ENCODE measurements around the gene RINT1.
"Not testable (repeated sequence)": the region's sequence is repeated elsewhere in the genome, so short reads cannot be mapped to it uniquely, and the experiment has no call there.

Gene RINT1

DNA sequence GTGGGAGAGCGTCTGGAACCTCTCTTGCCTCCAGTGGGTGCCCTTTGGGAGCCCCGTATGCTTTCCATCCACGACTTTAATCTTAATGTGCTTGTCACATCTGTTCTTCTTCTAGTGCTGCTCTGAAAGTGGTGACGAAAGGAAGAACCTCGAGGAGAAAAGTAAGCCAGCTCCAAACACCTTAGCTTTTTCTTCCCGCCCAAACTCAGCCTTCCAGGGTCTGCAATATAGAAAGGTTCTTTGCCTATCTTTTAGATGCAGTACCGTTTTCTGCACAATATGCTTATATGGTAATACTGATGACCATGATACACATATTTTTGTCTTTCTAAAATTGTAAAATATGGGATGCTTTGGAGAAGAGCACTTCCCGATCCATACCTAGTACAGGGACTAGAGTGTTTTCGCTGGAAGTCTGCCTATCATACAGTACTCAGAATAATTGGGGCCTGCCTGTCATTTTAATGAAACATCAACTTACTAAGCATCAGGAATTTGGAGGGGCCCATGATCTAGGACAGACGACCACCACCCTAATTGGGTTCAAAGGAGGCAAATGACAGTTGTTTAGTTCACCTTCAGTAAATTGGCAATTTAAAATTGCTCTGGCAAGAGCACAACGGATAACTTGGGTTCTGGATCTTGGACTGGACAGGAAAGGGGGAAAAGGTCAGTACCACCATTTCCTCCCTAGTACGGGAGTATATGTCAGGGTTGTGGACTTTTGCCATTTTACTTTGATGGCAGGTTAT is 884 bp downstream of the RINT1 start:
- no peak for DNase-seq (ENCODE audit: low spot score)

DNA sequence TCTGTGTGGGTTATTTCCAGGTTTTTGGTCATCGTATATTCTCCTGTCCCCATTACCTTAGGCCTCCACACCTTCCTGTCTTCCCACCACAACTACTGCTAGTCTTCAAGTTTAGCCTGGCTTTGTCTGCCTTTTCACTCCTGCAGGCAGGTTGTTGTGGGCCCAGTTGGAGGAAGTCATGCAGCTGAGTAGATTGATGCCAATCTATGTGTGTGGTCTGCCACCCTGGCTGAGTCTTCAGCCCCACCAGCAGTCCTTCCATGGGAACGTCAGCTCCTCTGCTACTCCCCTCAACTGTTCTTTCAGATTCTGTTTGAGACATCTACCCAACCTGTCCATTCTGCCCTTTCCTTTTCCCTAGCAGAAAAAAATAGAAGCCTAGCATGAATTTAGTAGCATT is 6.3 kb downstream of the RINT1 start:
- no peak for DNase-seq (ENCODE audit: low spot score)

DNA sequence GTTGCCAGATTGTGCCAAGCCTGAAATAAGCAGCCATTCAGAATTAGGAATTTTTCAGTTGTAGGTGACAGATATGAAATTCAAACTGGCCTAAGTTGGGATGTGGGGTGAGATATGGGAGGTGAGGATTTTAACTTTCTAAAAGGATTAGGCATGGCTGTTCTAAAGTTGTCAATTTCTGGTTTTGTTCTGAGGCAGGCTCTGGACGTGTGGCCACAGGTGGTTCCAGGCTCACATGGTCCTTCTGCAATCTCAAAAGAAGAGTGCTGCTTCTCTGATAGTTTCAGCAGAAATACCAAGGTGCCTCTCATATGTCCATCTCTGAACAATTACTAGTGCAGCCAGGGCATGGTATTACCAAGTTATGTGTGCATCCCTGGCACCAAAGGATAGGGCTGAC is 27.9 kb downstream of the RINT1 start:
- no peak for DNase-seq (ENCODE audit: low spot score)

- no peak for DNase-seq (ENCODE audit: low spot score)
These were observed 33.2 kb downstream of the RINT1 start for GRCh38 chr7:105565190-105565589.

GRCh38 chr7:105567024-105567423 is 35.0 kb downstream of the RINT1 start:
- DNase-seq (ENCODE audit: low spot score): no peak

DNA sequence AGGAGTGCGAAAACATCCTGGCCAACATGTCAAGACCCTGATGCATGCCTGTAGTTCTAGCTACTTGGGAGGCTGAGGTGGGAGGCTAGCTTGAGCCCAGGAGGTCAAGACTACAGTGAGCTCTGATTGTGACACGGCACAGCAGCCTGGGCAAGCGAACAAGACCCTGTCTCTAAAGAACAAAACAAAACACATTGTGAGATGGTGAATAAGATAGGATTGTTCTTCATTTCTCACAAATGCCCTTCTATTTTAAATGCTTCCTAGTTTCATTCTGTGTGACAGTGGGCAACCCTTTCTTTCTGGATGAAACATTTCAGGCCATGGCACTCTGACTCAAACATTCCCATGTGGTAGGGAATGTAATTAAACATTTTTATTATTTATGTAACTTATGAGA is 35.8 kb downstream of the RINT1 start:
- DNase-seq (ENCODE audit: low spot score): no peak

DNA sequence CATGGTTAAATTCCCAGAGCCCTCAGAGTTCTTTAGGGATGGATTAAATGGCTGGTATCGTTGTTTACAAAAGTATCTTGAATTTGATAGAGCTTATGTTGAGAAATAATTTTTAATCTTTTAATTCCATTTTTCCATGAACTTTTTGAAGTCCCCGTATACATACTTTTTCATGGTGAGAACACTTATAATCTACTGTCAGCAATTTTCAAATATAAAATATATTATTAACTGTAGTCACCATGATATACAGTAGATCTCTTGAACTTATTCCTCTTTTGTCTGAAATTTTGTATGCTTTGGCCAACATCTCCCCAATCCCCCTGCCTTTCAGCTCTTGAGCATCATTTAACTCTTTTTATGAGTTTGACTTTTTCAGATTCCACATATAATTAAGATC is 39.9 kb downstream of the RINT1 start:
- DNase-seq (ENCODE audit: low spot score): no peak

GRCh38 chr7:105577251-105577650 is 45.2 kb downstream of the RINT1 start:
- no peak for DNase-seq (ENCODE audit: low spot score)

GRCh38 chr7:105578496-105578895 is 46.5 kb downstream of the RINT1 start:
- no peak for DNase-seq (ENCODE audit: low spot score)

GRCh38 chr7:105580022-105580740 is 48.2 kb downstream of the RINT1 start:
- no peak for DNase-seq (ENCODE audit: low spot score)

DNA sequence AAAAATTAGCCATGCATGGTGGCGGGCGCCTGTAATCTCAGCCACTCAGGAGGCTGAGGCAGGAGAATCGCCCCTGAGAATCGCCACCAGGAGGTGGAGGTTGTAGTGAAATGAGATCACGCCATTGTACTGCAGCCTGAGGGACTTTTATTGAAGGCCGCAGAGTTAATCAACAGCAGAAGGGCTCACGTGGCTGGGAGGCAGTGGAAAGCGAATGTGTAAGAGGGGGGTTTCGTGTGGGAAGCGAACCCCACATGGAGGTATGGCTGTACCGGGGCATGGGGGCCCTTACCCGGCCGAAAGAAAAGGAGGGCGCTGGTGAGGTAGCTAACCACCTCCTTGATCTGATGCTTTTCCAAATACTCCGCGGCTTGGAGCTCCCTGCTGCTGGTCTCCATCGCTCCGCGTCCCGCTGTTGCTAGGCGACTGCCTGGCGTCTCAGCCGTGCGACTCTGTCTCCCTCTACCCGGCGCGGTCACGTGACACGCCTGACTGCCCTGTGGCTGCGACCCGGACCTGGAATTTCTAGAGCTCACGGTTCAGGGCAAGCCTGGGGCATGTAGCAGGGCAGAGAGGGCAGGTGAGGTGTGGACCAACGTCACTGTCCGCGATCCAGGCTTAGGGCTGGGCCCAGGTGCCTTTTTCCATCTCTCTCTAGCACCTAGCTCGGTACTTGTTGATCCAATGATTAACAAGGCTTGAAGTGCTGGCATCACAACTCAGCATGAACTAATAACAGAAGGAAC is 49.2 kb downstream of the RINT1 start, which contains the start of gene EFCAB10:
Gene EFCAB10, minus strand, starts transcription at position 428 of the 746 bp plus-strand sequence. Its CDS starts 30 bp downstream, at position 398.
- peak; percentile 95 for DNase-seq (ENCODE audit: low spot score)

- DNase-seq (ENCODE audit: low spot score): no peak
These were observed 51.1 kb downstream of the RINT1 start for GRCh38 chr7:105583061-105583460.

DNA sequence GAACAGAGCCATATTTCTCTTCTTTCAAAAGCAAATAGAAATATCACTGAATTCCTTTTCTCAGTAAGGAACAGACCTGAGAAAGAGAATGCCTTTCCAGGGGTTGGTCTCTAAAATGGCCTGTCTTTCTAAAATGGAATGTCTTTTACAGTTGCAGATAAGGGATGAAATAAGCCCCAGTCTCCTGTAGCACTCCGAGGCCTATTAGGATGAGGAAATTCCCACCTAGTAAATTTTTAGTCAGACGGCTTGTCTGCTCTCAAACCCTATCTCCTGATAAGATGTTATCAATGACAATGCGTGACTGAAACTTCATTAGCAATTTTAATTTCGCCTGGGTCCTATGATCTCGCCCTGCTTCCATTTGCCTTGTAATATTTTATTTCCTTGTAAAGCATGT is 52.2 kb downstream of the RINT1 start:
- no peak for DNase-seq (ENCODE audit: low spot score)

DNA sequence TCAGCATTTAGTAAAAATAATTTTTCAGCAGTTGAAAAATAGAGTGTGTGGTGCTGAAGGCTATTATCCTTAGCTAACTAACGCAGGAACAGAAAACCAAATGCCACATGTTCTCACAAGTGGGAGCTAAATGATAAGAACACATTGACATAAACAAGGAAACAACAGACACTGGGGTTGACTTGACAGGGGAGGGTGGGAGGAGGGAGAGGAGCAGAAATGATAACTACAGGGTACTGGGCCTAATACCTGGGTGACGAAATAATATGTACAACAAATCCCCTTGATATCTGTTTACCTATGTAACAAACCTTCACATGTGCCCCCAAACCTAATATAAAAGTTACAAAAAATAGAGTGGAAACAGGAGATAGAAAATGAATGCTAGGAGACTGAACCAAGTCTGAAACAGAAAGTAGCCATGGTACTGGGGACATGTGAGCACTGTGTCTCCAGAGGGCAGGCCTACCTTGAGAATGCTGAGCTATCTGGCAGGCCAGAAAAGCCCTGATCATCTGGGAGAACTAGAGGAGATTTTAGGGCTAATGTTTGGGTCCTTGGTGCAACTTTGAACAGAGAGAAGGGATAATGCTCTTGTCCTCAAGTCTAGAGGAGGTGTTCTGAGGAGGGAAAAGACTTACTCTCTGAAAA is 54.0 kb downstream of the RINT1 start:
- no peak for DNase-seq (ENCODE audit: low spot score)

- DNase-seq (ENCODE audit: low spot score): no peak
These were observed 56.1 kb downstream of the RINT1 start for GRCh38 chr7:105587909-105588635.

GRCh38 chr7:105589356-105590077 is 57.5 kb downstream of the RINT1 start:
- DNase-seq (ENCODE audit: low spot score): peak; percentile 57

DNA sequence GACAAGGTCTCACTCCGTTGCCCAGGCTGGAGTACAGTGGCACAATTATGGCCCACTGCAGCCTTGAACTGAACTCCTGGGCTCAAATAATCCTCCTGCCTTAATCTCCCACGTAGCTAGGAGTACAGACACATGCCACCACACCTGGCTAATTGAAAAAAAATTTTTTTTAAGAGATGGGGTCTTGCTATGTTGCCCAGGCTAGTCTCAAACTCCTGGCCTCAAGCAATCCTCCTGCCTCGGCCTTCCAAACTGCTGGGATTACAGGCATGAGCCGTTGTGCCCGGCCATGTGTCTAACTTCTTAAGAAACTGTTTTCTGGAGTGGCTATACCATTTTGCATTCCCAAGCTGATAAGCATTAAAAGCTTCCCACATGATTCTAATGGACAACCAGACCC is 58.8 kb downstream of the RINT1 start:
- DNase-seq (ENCODE audit: low spot score): no peak

GRCh38 chr7:105591522-105591921 is 59.5 kb downstream of the RINT1 start:
- no peak for DNase-seq (ENCODE audit: low spot score)

DNA sequence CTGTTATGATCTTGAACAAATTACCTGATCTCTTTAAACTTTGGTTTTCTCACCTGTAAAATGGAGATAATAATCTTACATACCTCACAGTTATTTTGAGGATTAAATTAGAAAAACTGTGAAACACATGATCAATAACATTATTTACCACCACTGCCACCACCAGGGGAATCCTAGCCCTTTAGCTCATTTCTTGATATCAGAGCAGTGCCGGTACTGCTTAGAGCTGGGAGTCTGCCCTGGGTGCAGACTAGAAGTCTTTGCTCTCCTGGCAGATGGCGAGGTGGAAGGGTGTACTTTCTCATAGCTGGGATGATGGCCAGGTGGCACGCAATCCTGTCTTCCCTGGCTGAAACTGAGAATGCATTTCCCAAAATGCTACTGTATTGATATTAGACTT is 62.0 kb downstream of the RINT1 start:
- DNase-seq (ENCODE audit: low spot score): no peak

DNA sequence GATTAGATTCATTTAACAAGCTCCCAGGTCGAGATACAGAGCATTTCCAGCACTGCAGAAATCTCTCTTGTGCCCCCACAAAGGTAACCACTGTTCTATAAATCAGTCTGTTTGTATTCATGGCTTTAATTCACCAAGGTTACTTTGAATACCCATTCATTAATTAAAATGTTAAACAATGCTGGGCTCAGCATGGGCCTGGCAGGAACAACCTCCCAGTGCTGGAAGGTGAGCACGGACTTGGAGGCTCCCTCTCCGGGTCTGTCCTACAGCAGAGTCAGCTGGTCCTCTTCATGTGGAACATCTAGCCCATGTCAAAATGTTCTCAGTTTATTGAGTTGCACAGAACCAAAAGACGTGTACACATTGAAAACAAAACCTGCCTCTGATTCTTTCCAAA is 64.9 kb downstream of the RINT1 start:
- no peak for DNase-seq (ENCODE audit: low spot score)

DNA sequence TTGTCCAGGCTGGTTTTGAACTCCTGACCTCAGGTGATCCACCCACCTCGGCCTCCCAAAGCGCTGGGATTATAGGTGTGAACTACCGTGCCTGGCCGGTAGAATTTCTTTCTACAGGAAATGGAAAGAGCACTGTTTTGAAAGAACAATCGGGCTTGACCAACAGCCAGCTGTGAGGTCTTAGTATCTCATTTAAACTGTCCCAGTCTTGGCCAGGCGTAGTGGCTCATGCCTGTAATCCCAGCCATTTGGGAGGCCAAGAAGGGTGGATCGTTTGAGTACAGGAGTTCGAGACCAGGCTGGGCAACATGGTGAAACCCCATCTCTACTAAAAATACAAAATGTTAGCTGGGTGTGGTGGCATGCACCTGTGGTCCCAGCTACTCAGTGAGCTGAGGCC is 67.1 kb downstream of the RINT1 start:
- DNase-seq (ENCODE audit: low spot score): not testable (repeated sequence)
